Activated CD4-positive, alpha-beta T cell treated with anti-CD3 and anti-CD28 coated beads for 36 hours (primary cell): ENCODE results near the gene C4A. TPM values are rescaled to one million over a fixed set of nuclear protein-coding genes. Genes with fewer than 3 reads are reported as not detected.
"Not testable (repeated sequence)": the region's sequence is repeated elsewhere in the genome, so short reads cannot be mapped to it uniquely, and the experiment has no call there.

Experiments
- ATAC-seq: fragments of 200-7000 bp; cut with Tn5 transposase; one replicate; pipeline ENCODE4 v1.10.0; 2021; ENCODE audit warnings: mild to moderate bottlenecking, moderate library complexity
- CTCF ChIA-PET: fragments of 350-600 bp; sonication (Branson Sonifier 250); formaldehyde crosslinking; loops from one replicate; lab custom pipeline; 2021; ENCODE audit warnings: antibody characterized with exemption; lab: Charles Lee
- POLR2A ChIA-PET: fragments of 350-600 bp; sonication (Branson Sonifier 250); formaldehyde crosslinking; loops from one replicate; lab custom pipeline; 2021; ENCODE audit warnings: antibody characterized with exemption, inconsistent platforms; lab: Charles Lee
- DNase-seq: peaks from one replicate; pipeline ENCODE4 v3.0.0-alpha.2; 2020
- H3K27ac Mint-ChIP-seq: one replicate; pipeline ENCODE4 v1.8.0; 2021; ENCODE audit warnings: mixed read lengths
- H3K27me3 Mint-ChIP-seq: one replicate; pipeline ENCODE4 v1.8.0; 2021; ENCODE audit warnings: mixed read lengths
- H3K36me3 Mint-ChIP-seq: one replicate; pipeline ENCODE4 v1.8.0; 2021; ENCODE audit warnings: low read depth, mixed read lengths
- H3K4me1 Mint-ChIP-seq: one replicate; pipeline ENCODE4 v1.8.0; 2021; ENCODE audit warnings: mixed read lengths
- H3K4me3 Mint-ChIP-seq: one replicate; pipeline ENCODE4 v1.8.0; 2021; ENCODE audit warnings: mild to moderate bottlenecking, moderate library complexity, mixed read lengths
- H3K9me3 Mint-ChIP-seq: one replicate; pipeline ENCODE4 v1.8.0; 2021; ENCODE audit warnings: low read depth, mixed read lengths
- intact Hi-C, 2 experiments: fragments of 100-400 bp; cut with DNase I in 1 of 2; cut with micrococcal nuclease in 1 of 2; formaldehyde crosslinking; loops; one replicate each; pipeline versions ENCODE4 v1.14.2 to v1.15.1; 2022 to 2024; cut with DNase I, micrococcal nuclease
- total RNA-seq, 2 experiments: library from RNA; stranded (reverse); gene quantifications; one replicate each; pipeline ENCODE4 v1.2.3, GENCODE V29; 2021

The C4A gene
- total RNA-seq, 2 experiments from 2014 or later: 3.4 to 3.9 TPM

GRCh38 chr6:32035283-32036013 is 53.6 kb downstream of the C4A start:
- H3K4me1 Mint-ChIP-seq, H3K9me3 Mint-ChIP-seq, H3K27me3 Mint-ChIP-seq, H3K4me3 Mint-ChIP-seq, ATAC-seq, POLR2A ChIA-PET, H3K27ac Mint-ChIP-seq, DNase-seq, H3K36me3 Mint-ChIP-seq, intact Hi-C loops, CTCF ChIA-PET: not testable (repeated sequence)

DNA sequence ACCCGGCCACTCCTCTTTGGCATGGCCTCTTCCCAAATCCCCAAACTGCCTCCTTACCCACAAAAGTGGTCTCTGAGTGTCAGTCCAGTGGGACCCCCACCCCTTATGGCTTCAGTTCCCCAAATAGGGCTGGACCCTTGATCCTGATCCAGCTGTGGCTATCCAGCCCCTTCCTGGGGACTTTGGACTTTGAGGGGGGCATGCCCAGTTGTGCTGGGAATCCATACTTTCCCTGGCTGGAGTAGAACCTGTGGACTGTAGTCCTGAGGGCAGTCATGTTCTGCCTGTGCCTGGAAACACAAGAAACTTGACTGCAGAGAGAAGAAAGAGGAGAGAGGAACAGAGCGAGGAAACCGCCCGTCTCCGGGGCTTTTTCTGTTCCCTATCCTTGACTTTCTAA is 55.3 kb downstream of the C4A start:
- POLR2A ChIA-PET, H3K4me1 Mint-ChIP-seq, H3K36me3 Mint-ChIP-seq, H3K9me3 Mint-ChIP-seq, H3K27ac Mint-ChIP-seq, H3K4me3 Mint-ChIP-seq, DNase-seq, H3K27me3 Mint-ChIP-seq, intact Hi-C loops, ATAC-seq: not testable (repeated sequence)
- CTCF ChIA-PET: interaction anchor here (1.3 kb wide), 1 partner anchor 11 kb away, joined by 5 read pairs; no protein-coding TSS in a partner anchor

DNA sequence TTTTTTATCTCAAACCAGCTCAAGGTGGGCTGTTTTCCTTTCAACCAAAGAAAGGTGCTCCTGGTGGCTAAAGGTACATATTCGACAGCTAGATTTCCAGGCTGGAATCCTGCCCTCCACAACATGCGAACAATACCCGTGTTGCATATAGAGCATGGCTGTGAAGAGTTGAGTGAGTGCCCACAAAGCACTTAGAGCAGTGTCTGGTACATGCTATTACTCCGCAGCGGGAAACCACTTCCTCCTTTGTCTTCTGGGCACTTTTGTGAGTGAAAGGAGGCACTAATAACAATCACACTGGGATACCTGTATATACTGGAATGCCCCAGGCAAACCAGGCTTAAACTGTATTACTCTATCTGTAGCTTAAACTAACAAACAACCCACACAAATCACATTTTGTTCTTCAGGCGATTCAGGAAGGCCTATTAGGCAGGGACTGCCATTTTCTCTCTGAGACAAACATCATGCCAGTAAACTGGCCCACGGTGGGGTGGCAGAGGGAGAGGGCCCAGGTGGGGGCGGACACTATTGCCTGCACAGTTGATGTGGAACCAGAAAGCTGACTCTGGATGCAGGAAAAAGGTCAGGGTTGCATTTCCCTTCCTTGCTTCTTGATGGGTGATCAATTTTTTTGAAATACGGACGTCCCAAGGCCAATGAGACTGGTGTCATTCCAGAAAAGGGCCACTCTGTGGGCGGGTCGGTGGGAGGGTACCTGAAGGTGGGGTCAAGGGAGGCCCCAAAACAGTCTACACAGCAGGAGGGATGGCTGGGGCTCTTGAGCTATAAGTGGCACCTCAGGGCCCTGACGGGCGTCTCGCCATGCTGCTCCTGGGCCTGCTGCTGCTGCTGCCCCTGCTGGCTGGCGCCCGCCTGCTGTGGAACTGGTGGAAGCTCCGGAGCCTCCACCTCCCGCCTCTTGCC is 56.0 kb downstream of the C4A start, which contains the start of gene CYP21A2:
CYP21A2 (plus strand) TSS at position 818 of the 927 bp plus-strand sequence; CDS start at position 826, 8 bp downstream.
- H3K9me3 Mint-ChIP-seq, H3K4me3 Mint-ChIP-seq, H3K27ac Mint-ChIP-seq, H3K27me3 Mint-ChIP-seq, DNase-seq, H3K36me3 Mint-ChIP-seq, intact Hi-C loops, POLR2A ChIA-PET, H3K4me1 Mint-ChIP-seq: not testable (repeated sequence)
- CTCF ChIA-PET: interaction anchor here (1.3 kb wide), 1 partner anchor 10 kb away, joined by 5 read pairs; no protein-coding TSS in a partner anchor
- peak; percentile 80 for ATAC-seq

- DNase-seq: not testable (repeated sequence)
These were observed 57.0 kb downstream of the C4A start for GRCh38 chr6:32038878-32039277.

GRCh38 chr6:32039321-32040274 is 57.7 kb downstream of the C4A start:
- H3K27me3 Mint-ChIP-seq, H3K4me1 Mint-ChIP-seq, DNase-seq, H3K9me3 Mint-ChIP-seq, POLR2A ChIA-PET, H3K27ac Mint-ChIP-seq, ATAC-seq, H3K4me3 Mint-ChIP-seq, H3K36me3 Mint-ChIP-seq, CTCF ChIA-PET: not testable (repeated sequence)
- intact Hi-C loops: loop anchor here in 1 of 2 experiments (10.0 kb wide), 1 partner anchor 115 kb away; the partner anchor contains the start of genes PPT2 and PRRT1

More at GRCh38 chr6:32038878-32039277, 57.0 kb downstream of the C4A start:
- H3K27me3 Mint-ChIP-seq, H3K9me3 Mint-ChIP-seq, POLR2A ChIA-PET, H3K27ac Mint-ChIP-seq, ATAC-seq, H3K4me1 Mint-ChIP-seq, H3K4me3 Mint-ChIP-seq, CTCF ChIA-PET, intact Hi-C loops, H3K36me3 Mint-ChIP-seq: not testable (repeated sequence)

DNA sequence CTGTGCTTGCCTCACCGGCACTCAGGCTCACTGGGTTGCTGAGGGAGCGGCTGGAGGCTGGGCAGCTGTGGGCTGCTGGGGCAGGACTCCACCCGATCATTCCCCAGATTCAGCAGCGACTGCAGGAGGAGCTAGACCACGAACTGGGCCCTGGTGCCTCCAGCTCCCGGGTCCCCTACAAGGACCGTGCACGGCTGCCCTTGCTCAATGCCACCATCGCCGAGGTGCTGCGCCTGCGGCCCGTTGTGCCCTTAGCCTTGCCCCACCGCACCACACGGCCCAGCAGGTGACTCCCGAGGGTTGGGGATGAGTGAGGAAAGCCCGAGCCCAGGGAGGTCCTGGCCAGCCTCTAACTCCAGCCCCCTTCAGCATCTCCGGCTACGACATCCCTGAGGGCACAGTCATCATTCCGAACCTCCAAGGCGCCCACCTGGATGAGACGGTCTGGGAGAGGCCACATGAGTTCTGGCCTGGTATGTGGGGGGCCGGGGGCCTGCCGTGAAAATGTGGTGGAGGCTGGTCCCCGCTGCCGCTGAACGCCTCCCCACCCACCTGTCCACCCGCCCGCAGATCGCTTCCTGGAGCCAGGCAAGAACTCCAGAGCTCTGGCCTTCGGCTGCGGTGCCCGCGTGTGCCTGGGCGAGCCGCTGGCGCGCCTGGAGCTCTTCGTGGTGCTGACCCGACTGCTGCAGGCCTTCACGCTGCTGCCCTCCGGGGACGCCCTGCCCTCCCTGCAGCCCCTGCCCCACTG is 58.6 kb downstream of the C4A start:
- ATAC-seq, H3K4me3 Mint-ChIP-seq, CTCF ChIA-PET, H3K36me3 Mint-ChIP-seq, DNase-seq, POLR2A ChIA-PET, H3K9me3 Mint-ChIP-seq, H3K4me1 Mint-ChIP-seq, H3K27ac Mint-ChIP-seq, H3K27me3 Mint-ChIP-seq: not testable (repeated sequence)
- intact Hi-C loops: loop anchor here in 1 of 2 experiments (10.0 kb wide), 1 partner anchor 114 kb away; the partner anchor contains the start of genes PPT2 and PRRT1

GRCh38 chr6:32041050-32041321 is 59.1 kb downstream of the C4A start:
- H3K4me1 Mint-ChIP-seq, DNase-seq, H3K36me3 Mint-ChIP-seq, POLR2A ChIA-PET, H3K27ac Mint-ChIP-seq, H3K27me3 Mint-ChIP-seq, H3K9me3 Mint-ChIP-seq, CTCF ChIA-PET, ATAC-seq, H3K4me3 Mint-ChIP-seq: not testable (repeated sequence)
- intact Hi-C loops: loop anchor here in 1 of 2 experiments (10.0 kb wide), 1 partner anchor 114 kb away; the partner anchor contains the start of genes PPT2 and PRRT1

- intact Hi-C loops: loop anchor here in 1 of 2 experiments (10.0 kb wide), 1 partner anchor 113 kb away; the partner anchor contains the start of genes PPT2 and PRRT1
- H3K27ac Mint-ChIP-seq, ATAC-seq, H3K4me1 Mint-ChIP-seq, DNase-seq, H3K4me3 Mint-ChIP-seq, H3K36me3 Mint-ChIP-seq, H3K27me3 Mint-ChIP-seq, POLR2A ChIA-PET, H3K9me3 Mint-ChIP-seq, CTCF ChIA-PET: not testable (repeated sequence)
These were observed 59.5 kb downstream of the C4A start for GRCh38 chr6:32041385-32041784.

- H3K4me3 Mint-ChIP-seq, H3K4me1 Mint-ChIP-seq, H3K27me3 Mint-ChIP-seq, H3K9me3 Mint-ChIP-seq, DNase-seq, ATAC-seq, H3K36me3 Mint-ChIP-seq, CTCF ChIA-PET, H3K27ac Mint-ChIP-seq, POLR2A ChIA-PET: not testable (repeated sequence)
- intact Hi-C loops: loop anchor here in 1 of 2 experiments (10.0 kb wide), 1 partner anchor 113 kb away; the partner anchor contains the start of genes PPT2 and PRRT1
These were observed 60.4 kb downstream of the C4A start for GRCh38 chr6:32042276-32042675.
